Measurements from ENCODE around the gene GCFC2.

DNA sequence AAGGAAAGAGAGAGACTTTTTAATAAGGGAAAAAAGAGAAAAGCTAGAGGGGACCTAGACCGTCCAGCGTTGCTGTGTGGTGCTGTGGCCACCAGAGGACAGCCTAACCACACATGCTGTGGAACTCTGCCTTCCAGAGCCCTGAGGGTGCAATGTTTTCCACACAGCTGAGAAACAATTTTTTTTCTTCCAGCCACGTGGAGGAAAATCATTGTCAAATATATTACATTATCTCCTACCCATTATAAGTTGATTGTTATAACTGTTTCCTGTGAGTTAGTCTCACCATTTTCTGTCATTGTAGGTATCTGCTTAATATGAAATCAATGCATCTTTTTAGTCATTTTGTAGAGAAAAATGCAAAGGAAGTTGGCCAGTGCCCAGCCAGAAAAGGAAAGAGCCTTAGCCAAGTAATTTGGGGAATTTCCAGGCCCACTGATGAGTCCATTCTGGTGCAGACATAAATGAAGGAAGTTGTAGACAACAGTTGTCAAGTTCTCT is 70.0 kb downstream of the GCFC2 start:
- TF ChIP-seq POLR2A (IDR thresholded peaks at IDR 0.05): no peak
- TF ChIP-seq, protein P1, sequence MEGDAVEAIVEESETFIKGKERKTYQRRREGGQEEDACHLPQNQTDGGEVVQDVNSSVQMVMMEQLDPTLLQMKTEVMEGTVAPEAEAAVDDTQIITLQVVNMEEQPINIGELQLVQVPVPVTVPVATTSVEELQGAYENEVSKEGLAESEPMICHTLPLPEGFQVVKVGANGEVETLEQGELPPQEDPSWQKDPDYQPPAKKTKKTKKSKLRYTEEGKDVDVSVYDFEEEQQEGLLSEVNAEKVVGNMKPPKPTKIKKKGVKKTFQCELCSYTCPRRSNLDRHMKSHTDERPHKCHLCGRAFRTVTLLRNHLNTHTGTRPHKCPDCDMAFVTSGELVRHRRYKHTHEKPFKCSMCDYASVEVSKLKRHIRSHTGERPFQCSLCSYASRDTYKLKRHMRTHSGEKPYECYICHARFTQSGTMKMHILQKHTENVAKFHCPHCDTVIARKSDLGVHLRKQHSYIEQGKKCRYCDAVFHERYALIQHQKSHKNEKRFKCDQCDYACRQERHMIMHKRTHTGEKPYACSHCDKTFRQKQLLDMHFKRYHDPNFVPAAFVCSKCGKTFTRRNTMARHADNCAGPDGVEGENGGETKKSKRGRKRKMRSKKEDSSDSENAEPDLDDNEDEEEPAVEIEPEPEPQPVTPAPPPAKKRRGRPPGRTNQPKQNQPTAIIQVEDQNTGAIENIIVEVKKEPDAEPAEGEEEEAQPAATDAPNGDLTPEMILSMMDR (IDR thresholded peaks at IDR 0.05): peak; percentile 93 to 97

Measured in suprapubic skin (tissue), 3 donors.